ENCODE data around the gene ZBTB42.

The ZBTB42 gene

DNA sequence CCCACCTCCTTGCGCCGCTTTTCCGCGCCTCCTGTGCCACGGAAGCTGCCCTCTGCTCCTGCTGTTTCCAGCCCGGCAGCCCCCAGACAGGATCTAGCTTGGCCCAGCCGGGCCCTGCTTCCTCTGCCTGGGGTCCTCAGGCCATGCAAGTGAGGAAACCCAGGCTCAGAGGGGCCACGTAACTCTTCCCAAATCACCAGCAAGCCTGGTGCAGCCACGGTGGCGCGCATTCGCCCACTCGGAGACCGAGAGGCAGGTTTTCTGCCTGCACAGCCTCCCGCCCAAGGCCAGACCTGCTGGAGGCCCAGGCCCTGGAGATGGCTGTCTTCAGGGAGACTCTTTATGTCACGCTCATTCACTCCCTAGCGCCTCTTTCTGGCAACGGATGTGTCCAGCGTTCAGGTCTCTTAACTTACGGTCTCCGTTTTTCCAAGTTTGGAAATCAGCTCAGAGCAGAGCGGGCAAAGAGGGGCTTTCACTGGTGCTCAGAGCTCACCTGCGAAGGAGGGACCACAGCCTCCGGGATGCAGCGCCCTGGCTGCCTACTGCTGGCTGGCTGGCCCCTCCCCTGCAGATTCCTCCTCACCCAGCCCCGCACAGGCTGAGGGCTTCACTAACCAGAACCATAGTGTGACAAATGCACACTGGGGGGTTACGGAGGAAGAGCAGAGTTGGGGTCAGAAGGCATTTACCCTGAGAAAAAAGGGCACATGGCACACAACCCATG is 43.6 kb downstream of the ZBTB42 start:
- DNase-seq: no peak

DNA sequence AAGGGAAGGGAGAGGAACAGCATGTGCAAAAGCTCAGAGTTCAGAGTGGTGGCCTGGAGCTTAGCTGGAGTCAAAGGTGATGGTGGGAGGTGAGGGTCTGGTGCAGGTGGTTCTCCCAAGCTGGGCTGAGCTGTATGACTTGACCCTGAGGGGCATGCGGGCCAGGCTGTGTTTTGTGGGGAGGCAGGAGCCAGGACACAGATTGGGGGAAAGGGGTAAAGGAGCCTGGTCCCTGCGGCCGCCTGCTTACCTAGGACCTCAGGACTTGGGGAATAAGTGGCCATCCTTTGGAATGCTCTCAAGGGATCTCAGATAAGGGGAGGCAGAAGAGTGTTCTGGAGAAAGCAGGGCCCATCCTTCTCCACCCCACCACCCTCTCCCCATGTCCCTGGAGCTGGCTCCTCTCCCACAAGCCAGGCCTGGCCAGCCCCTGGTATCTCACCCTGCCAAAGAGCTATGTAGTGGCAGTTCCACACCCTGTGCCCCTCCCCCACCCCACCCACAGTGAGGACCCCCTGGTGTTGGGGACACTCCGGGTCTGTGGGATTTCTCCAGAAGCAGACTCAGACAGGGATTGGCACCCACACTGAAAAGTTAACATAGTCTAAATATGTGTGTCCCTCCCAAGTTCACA is 44.2 kb downstream of the ZBTB42 start:
- no peak for DNase-seq

DNA sequence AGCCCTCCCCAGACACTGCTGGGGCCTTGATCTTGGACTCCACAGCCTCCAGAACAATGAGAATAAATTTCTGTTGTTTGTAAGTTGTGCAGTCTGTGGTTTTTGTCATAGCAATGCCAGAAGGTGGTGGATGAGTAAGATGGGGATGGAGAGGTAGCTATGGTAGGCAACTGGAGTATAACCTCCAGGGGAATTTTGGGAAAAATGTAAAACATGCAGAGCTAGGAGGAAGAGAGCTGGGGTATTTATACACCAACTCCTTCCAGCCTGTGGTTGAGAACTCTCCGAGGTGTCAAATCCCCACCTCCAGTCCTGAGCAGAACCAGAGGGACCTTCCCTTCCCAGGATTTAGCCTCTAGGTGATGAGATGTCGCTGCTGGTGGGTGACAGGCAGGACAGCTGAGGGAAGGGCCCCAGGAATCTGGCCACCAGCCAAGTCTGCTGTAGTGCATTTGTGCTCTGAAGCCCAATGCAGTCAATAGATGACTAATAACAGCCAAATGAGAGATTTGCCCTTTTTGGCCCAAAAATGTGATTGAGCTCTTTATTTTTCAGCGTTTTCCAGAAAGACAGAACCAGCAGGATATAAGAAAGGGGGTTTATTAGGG is 45.0 kb downstream of the ZBTB42 start:
- DNase-seq: no peak

DNA sequence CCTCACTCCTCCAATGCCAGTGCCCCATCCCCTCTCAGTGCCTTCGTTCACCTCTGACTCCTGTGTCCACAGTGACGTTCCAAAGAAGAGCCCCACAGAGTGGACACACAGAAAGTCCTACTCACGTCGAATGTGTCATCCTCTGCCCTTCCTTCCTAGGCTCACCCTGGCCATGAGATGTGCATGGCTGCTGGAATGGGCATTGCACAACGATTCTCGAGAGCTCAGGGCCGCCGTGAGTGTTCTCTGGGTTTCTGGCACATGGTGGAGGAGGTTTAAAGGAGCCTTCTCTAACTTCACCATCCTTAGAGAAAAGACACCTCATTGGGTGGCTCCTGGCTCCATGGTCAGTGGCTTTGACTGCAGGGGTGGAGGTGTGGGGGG is 51.4 kb downstream of the ZBTB42 start:
- no peak for DNase-seq

All from NCI-H1092 (cell line).